ENCODE measurements around the gene NRSN2. TPM values are rescaled to one million over a fixed set of nuclear protein-coding genes. Genes with fewer than 3 reads are reported as not detected.

NRSN2 gene
- total and polyA plus RNA-seq, 2 donors (not counting 1 experiment from before 2014, with no cell fraction given): 5.0 to 8.6 TPM

- Histone ChIP-seq H3K9ac (ENCODE audit: low read length) (no peak overlapping the region), H3K4me2 (replicated peaks; ENCODE audit: low read depth, low read length, poor library complexity, severe bottlenecking) (no peak overlapping the region), H2AFZ (ENCODE audit: insufficient read depth, low read depth, low read length, poor library complexity, severe bottlenecking) (no peak overlapping the region), H3K27me3 (replicated peaks in 1 of 4; ENCODE audit: control extremely low read depth in 1 of 4, control insufficient read depth in 3 of 4, insufficient read depth in 4 of 4, low read length in 3 of 4) (no peaks in the 10 kb centered on the region), H3K27ac (ENCODE audit: low read length in 2 of 2) (no peak overlapping the region), H3K4me3 (ENCODE audit: control extremely low read depth in 1 of 5, extremely low read depth in 1 of 5, insufficient read depth in 1 of 5, low read depth in 2 of 5, low read length in 4 of 5) (no peak overlapping the region), H3K9me3 (ENCODE audit: control extremely low read depth in 1 of 3, control insufficient read depth in 2 of 3, insufficient read depth in 1 of 3, low read length in 2 of 3) (no peaks in the 10 kb centered on the region), H3K36me3 (replicated peaks in 1 of 2; ENCODE audit: control extremely low read depth in 1 of 2, control insufficient read depth in 1 of 2, extremely low read depth in 1 of 2, insufficient read depth in 2 of 2, low read length in 1 of 2) (no peaks in the 10 kb centered on the region), H3K79me2 (ENCODE audit: control insufficient read depth, insufficient read depth, low read length) (no peaks in the 10 kb centered on the region), H4K20me1 (ENCODE audit: control insufficient read depth, insufficient read depth, low read length, poor library complexity, severe bottlenecking) (no peaks in the 10 kb centered on the region), H3K4me1 (ENCODE audit: control insufficient read depth in 2 of 2, insufficient read depth in 2 of 2, low read length in 2 of 2) (no peaks in the 10 kb centered on the region)
- ATAC-seq (ENCODE audit: low read depth) (no peak), DNase-seq (no peak)
- H3K27me3 Mint-ChIP-seq: peaks cover 15% of the 10 kb centered on the region
- H3K9me3 Mint-ChIP-seq (ENCODE audit: insufficient read depth): no peaks in the 10 kb centered on the region
- H3K4me1 Mint-ChIP-seq: no peaks in the 10 kb centered on the region
- H3K27ac Mint-ChIP-seq: no peak overlapping the region
- intact Hi-C loops (cut with micrococcal nuclease): no loop called here
- TF ChIP-seq EZH2 (IDR thresholded peaks at IDR 0.05; ENCODE audit: borderline replicate concordance, insufficient read depth, low read depth, low read length, poor library complexity, severe bottlenecking) (no peak), CTCF (IDR thresholded peaks at IDR 0.05) (no peak)
- ChIA-PET CTCF (interaction anchor here (1.1 kb wide), 1 partner anchor 9 kb away, joined by 5 read pairs; no protein-coding TSS in a partner anchor), POLR2A (no interaction called here)
- no peak overlapping the region for H3K4me3 Mint-ChIP-seq
- 90% methylated on average over 5 of the region's 7 CpGs for WGBS (ENCODE audit: insufficient coverage)
Measured at GRCh38 chr20:370977-371754, 24.3 kb downstream of the NRSN2 start.

- Mint-ChIP-seq H3K9me3 (ENCODE audit: insufficient read depth) (no peaks in the 10 kb centered on the region), H3K4me1 (no peaks in the 10 kb centered on the region), H3K4me3 (no peak overlapping the region), H3K27me3 (peaks cover 15% of the 10 kb centered on the region), H3K27ac (no peak overlapping the region)
- 83% methylated on average over 7 of the region's 10 CpGs for WGBS (ENCODE audit: insufficient coverage)
- no peak for DNase-seq
- no peak for TF ChIP-seq CTCF (IDR thresholded peaks at IDR 0.05)
- no peak for TF ChIP-seq EZH2 (IDR thresholded peaks at IDR 0.05; ENCODE audit: borderline replicate concordance, insufficient read depth, low read depth, low read length, poor library complexity, severe bottlenecking)
- intact Hi-C loops (cut with micrococcal nuclease): no loop called here
- Histone ChIP-seq H3K27ac (ENCODE audit: low read length in 2 of 2) (no peak overlapping the region), H3K4me2 (replicated peaks; ENCODE audit: low read depth, low read length, poor library complexity, severe bottlenecking) (no peak overlapping the region), H3K36me3 (replicated peaks in 1 of 2; ENCODE audit: control extremely low read depth in 1 of 2, control insufficient read depth in 1 of 2, extremely low read depth in 1 of 2, insufficient read depth in 2 of 2, low read length in 1 of 2) (no peaks in the 10 kb centered on the region), H3K4me3 (ENCODE audit: control extremely low read depth in 1 of 5, extremely low read depth in 1 of 5, insufficient read depth in 1 of 5, low read depth in 2 of 5, low read length in 4 of 5) (no peak overlapping the region), H4K20me1 (ENCODE audit: control insufficient read depth, insufficient read depth, low read length, poor library complexity, severe bottlenecking) (no peaks in the 10 kb centered on the region), H3K9ac (ENCODE audit: low read length) (no peak overlapping the region), H3K27me3 (replicated peaks in 1 of 4; ENCODE audit: control extremely low read depth in 1 of 4, control insufficient read depth in 3 of 4, insufficient read depth in 4 of 4, low read length in 3 of 4) (no peaks in the 10 kb centered on the region), H3K4me1 (ENCODE audit: control insufficient read depth in 2 of 2, insufficient read depth in 2 of 2, low read length in 2 of 2) (no peaks in the 10 kb centered on the region), H3K79me2 (ENCODE audit: control insufficient read depth, insufficient read depth, low read length) (no peaks in the 10 kb centered on the region), H3K9me3 (ENCODE audit: control extremely low read depth in 1 of 3, control insufficient read depth in 2 of 3, insufficient read depth in 1 of 3, low read length in 2 of 3) (no peaks in the 10 kb centered on the region), H2AFZ (ENCODE audit: insufficient read depth, low read depth, low read length, poor library complexity, severe bottlenecking) (no peak overlapping the region)
- ATAC-seq (ENCODE audit: low read depth): no peak
- ChIA-PET CTCF (interaction anchor here (0.6 to 1.1 kb wide), 2 partner anchors 10 to 60 kb away, joined by 3 to 5 read pairs; no protein-coding TSS in a partner anchor), POLR2A (no interaction called here)
Measured at GRCh38 chr20:371755-372542, 25.0 kb downstream of the NRSN2 start.
